ENCODE data around the gene PLCL2.

PLCL2 gene

GRCh38 chr3:17044855-17045254 lies 160.1 kb downstream of the PLCL2 start:
- H3K4me1 ChIP-seq (ENCODE audit: control insufficient read depth, insufficient read depth, low read depth, low read length) = peaks cover 2% of the 10 kb centered on the region
- DNase-seq = no peak
- no peak overlapping the region for H3K23ac ChIP-seq (ENCODE audit: low read length in 2 of 2)
- no peak overlapping the region for H2BK12ac ChIP-seq (ENCODE audit: low read length in 2 of 2)
- H3K18ac ChIP-seq (ENCODE audit: low read depth in 1 of 2, low read length in 2 of 2) = no peak overlapping the region
- H2BK5ac ChIP-seq (ENCODE audit: low read depth, low read length, poor library complexity, severe bottlenecking) = no peak overlapping the region
- H3K27ac ChIP-seq (ENCODE audit: low read length, poor library complexity, severe bottlenecking) = no peak overlapping the region
- no peak overlapping the region for H3K4ac ChIP-seq (ENCODE audit: low read depth in 1 of 2, low read length in 2 of 2)
- H3K4me2 ChIP-seq (ENCODE audit: low read length, poor library complexity, severe bottlenecking) = no peak overlapping the region
- H3K36me3 ChIP-seq (ENCODE audit: control insufficient read depth in 1 of 2, insufficient read depth in 2 of 2, low read depth in 1 of 2, low read length in 2 of 2) = peaks cover 0 to 62% of the 10 kb centered on the region in 2 experiments
- H3K27me3 ChIP-seq (ENCODE audit: control insufficient read depth in 1 of 2, insufficient read depth in 1 of 2, low read length in 2 of 2) = no peaks in the 10 kb centered on the region
- no CpG with 5 or more reads among the region's 2 CpGs for WGBS
- H3K9me3 ChIP-seq (ENCODE audit: control insufficient read depth, low read length) = peaks cover 13% of the 10 kb centered on the region
- no peak overlapping the region for H4K8ac ChIP-seq (ENCODE audit: low read length)
- H3K9ac ChIP-seq (ENCODE audit: low read length) = no peak overlapping the region
- H3K4me3 ChIP-seq (ENCODE audit: insufficient read depth in 1 of 2, low read depth in 1 of 2, low read length in 2 of 2) = no peak overlapping the region
- no peak overlapping the region for H3K14ac ChIP-seq (ENCODE audit: low read length in 2 of 2)
- H2AK5ac ChIP-seq (ENCODE audit: low read length, severe bottlenecking) = no peak overlapping the region
- no peak overlapping the region for H4K91ac ChIP-seq (ENCODE audit: low read length)
- H3K79me1 ChIP-seq (replicated peaks; ENCODE audit: low read length, poor library complexity, severe bottlenecking) = no peaks in the 10 kb centered on the region
- H2BK15ac ChIP-seq (ENCODE audit: low read depth, poor library complexity, severe bottlenecking) = no peak overlapping the region
- H2AFZ ChIP-seq (ENCODE audit: low read depth, low read length) = no peak overlapping the region
- H2BK120ac ChIP-seq (ENCODE audit: low read depth, low read length) = no peak overlapping the region

- WGBS = 76% methylated on average over 7 of the region's 7 CpGs
- Histone ChIP-seq H3K9me3 (ENCODE audit: control insufficient read depth, low read length) (peaks cover 13% of the 10 kb centered on the region), H3K4me1 (ENCODE audit: control insufficient read depth, insufficient read depth, low read depth, low read length) (no peaks in the 10 kb centered on the region), H3K23ac (ENCODE audit: low read length in 2 of 2) (no peak overlapping the region), H2BK15ac (ENCODE audit: low read depth, poor library complexity, severe bottlenecking) (no peak overlapping the region), H3K4me3 (ENCODE audit: insufficient read depth in 1 of 2, low read depth in 1 of 2, low read length in 2 of 2) (no peak overlapping the region), H3K36me3 (ENCODE audit: control insufficient read depth in 1 of 2, insufficient read depth in 2 of 2, low read depth in 1 of 2, low read length in 2 of 2) (peaks cover 0 to 62% of the 10 kb centered on the region in 2 experiments), H2BK12ac (ENCODE audit: low read length in 2 of 2) (no peak overlapping the region), H3K27me3 (ENCODE audit: control insufficient read depth in 1 of 2, insufficient read depth in 1 of 2, low read length in 2 of 2) (no peaks in the 10 kb centered on the region), H2BK5ac (ENCODE audit: low read depth, low read length, poor library complexity, severe bottlenecking) (no peak overlapping the region), H4K8ac (ENCODE audit: low read length) (no peak overlapping the region), H2BK120ac (ENCODE audit: low read depth, low read length) (no peak overlapping the region), H3K14ac (ENCODE audit: low read length in 2 of 2) (no peak overlapping the region), H4K91ac (ENCODE audit: low read length) (no peak overlapping the region), H2AFZ (ENCODE audit: low read depth, low read length) (no peak overlapping the region), H3K27ac (ENCODE audit: low read length, poor library complexity, severe bottlenecking) (no peak overlapping the region), H3K9ac (ENCODE audit: low read length) (no peak overlapping the region), H3K79me1 (replicated peaks; ENCODE audit: low read length, poor library complexity, severe bottlenecking) (no peaks in the 10 kb centered on the region), H3K18ac (ENCODE audit: low read depth in 1 of 2, low read length in 2 of 2) (no peak overlapping the region), H3K4me2 (ENCODE audit: low read length, poor library complexity, severe bottlenecking) (no peak overlapping the region), H2AK5ac (ENCODE audit: low read length, severe bottlenecking) (no peak overlapping the region), H3K4ac (ENCODE audit: low read depth in 1 of 2, low read length in 2 of 2) (no peak overlapping the region)
- no peak for DNase-seq
These were observed 160.9 kb downstream of the PLCL2 start for GRCh38 chr3:17045705-17046104.

- Histone ChIP-seq H2AK5ac (ENCODE audit: low read length, severe bottlenecking) (no peak overlapping the region), H3K4me3 (ENCODE audit: insufficient read depth in 1 of 2, low read depth in 1 of 2, low read length in 2 of 2) (no peak overlapping the region), H2BK5ac (ENCODE audit: low read depth, low read length, poor library complexity, severe bottlenecking) (no peak overlapping the region), H3K23ac (ENCODE audit: low read length in 2 of 2) (no peak overlapping the region), H3K27ac (ENCODE audit: low read length, poor library complexity, severe bottlenecking) (no peak overlapping the region), H3K27me3 (ENCODE audit: control insufficient read depth in 1 of 2, insufficient read depth in 1 of 2, low read length in 2 of 2) (no peaks in the 10 kb centered on the region), H2BK12ac (ENCODE audit: low read length in 2 of 2) (no peak overlapping the region), H2BK120ac (ENCODE audit: low read depth, low read length) (no peak overlapping the region), H3K79me1 (replicated peaks; ENCODE audit: low read length, poor library complexity, severe bottlenecking) (no peaks in the 10 kb centered on the region), H2AFZ (ENCODE audit: low read depth, low read length) (no peak overlapping the region), H3K18ac (ENCODE audit: low read depth in 1 of 2, low read length in 2 of 2) (no peak overlapping the region), H2BK15ac (ENCODE audit: low read depth, poor library complexity, severe bottlenecking) (no peak overlapping the region), H3K14ac (ENCODE audit: low read length in 2 of 2) (no peak overlapping the region), H3K36me3 (ENCODE audit: control insufficient read depth in 1 of 2, insufficient read depth in 2 of 2, low read depth in 1 of 2, low read length in 2 of 2) (peaks cover 0 to 62% of the 10 kb centered on the region in 2 experiments), H4K91ac (ENCODE audit: low read length) (no peak overlapping the region), H4K8ac (ENCODE audit: low read length) (no peak overlapping the region), H3K9ac (ENCODE audit: low read length) (no peak overlapping the region), H3K4me2 (ENCODE audit: low read length, poor library complexity, severe bottlenecking) (no peak overlapping the region), H3K4me1 (ENCODE audit: control insufficient read depth, insufficient read depth, low read depth, low read length) (no peaks in the 10 kb centered on the region), H3K9me3 (ENCODE audit: control insufficient read depth, low read length) (peaks cover 13% of the 10 kb centered on the region), H3K4ac (ENCODE audit: low read depth in 1 of 2, low read length in 2 of 2) (no peak overlapping the region)
- DNase-seq = no peak
- WGBS = 100% methylated on average over 1 of the region's 2 CpGs
These were observed 161.9 kb downstream of the PLCL2 start for GRCh38 chr3:17046623-17047022.

- 87% methylated on average over 3 of the region's 4 CpGs for WGBS
- H2BK120ac ChIP-seq (ENCODE audit: low read depth, low read length) = no peak overlapping the region
- H4K91ac ChIP-seq (ENCODE audit: low read length) = no peak overlapping the region
- H3K4ac ChIP-seq (ENCODE audit: low read depth in 1 of 2, low read length in 2 of 2) = no peak overlapping the region
- H3K14ac ChIP-seq (ENCODE audit: low read length in 2 of 2) = no peak overlapping the region
- no peak overlapping the region for H4K8ac ChIP-seq (ENCODE audit: low read length)
- H3K23ac ChIP-seq (ENCODE audit: low read length in 2 of 2) = no peak overlapping the region
- H3K36me3 ChIP-seq (ENCODE audit: control insufficient read depth in 1 of 2, insufficient read depth in 2 of 2, low read depth in 1 of 2, low read length in 2 of 2) = peaks cover 0 to 62% of the 10 kb centered on the region in 2 experiments
- no peaks in the 10 kb centered on the region for H3K4me1 ChIP-seq (ENCODE audit: control insufficient read depth, insufficient read depth, low read depth, low read length)
- H3K18ac ChIP-seq (ENCODE audit: low read depth in 1 of 2, low read length in 2 of 2) = no peak overlapping the region
- no peak overlapping the region for H3K9ac ChIP-seq (ENCODE audit: low read length)
- H3K4me2 ChIP-seq (ENCODE audit: low read length, poor library complexity, severe bottlenecking) = no peak overlapping the region
- H3K27ac ChIP-seq (ENCODE audit: low read length, poor library complexity, severe bottlenecking) = no peak overlapping the region
- H3K4me3 ChIP-seq (ENCODE audit: insufficient read depth in 1 of 2, low read depth in 1 of 2, low read length in 2 of 2) = no peak overlapping the region
- H2BK12ac ChIP-seq (ENCODE audit: low read length in 2 of 2) = no peak overlapping the region
- no peak overlapping the region for H2BK5ac ChIP-seq (ENCODE audit: low read depth, low read length, poor library complexity, severe bottlenecking)
- H3K9me3 ChIP-seq (ENCODE audit: control insufficient read depth, low read length) = peaks cover 13% of the 10 kb centered on the region
- no peak overlapping the region for H2BK15ac ChIP-seq (ENCODE audit: low read depth, poor library complexity, severe bottlenecking)
- H2AK5ac ChIP-seq (ENCODE audit: low read length, severe bottlenecking) = no peak overlapping the region
- H2AFZ ChIP-seq (ENCODE audit: low read depth, low read length) = no peak overlapping the region
- no peaks in the 10 kb centered on the region for H3K27me3 ChIP-seq (ENCODE audit: control insufficient read depth in 1 of 2, insufficient read depth in 1 of 2, low read length in 2 of 2)
- no peaks in the 10 kb centered on the region for H3K79me1 ChIP-seq (replicated peaks; ENCODE audit: low read length, poor library complexity, severe bottlenecking)
- DNase-seq = no peak
These were observed 162.4 kb downstream of the PLCL2 start for GRCh38 chr3:17047162-17047561.

Measured in mesenchymal stem cell (in vitro differentiated cells and primary cell).